Left lung (tissue), 10 donors: ENCODE data around the gene IPO9. TPM values are rescaled to one million over a fixed set of nuclear protein-coding genes. Genes with fewer than 3 reads are reported as not detected.
"Not testable (repeated sequence)": the region's sequence is repeated elsewhere in the genome, so short reads cannot be mapped to it uniquely, and the experiment has no call there.

Source experiments
- ATAC-seq: fragments of 200-7000 bp; cut with Tn5 transposase; one replicate; pipeline ENCODE4 v1.9.1; 2020; ENCODE audit warnings: moderate library complexity
- DNase-seq, 4 donors: peaks; one replicate each; pipeline ENCODE4 v3.0.0-alpha.2; 2013 to 2020
- H3K27ac ChIP-seq, 2 donors: fragments of 200-600 bp; sonication (generic) in 1 of 2; one replicate each; pipeline versions ENCODE4 v1.5.0 to v1.8.0; 2020 to 2021
- H3K27me3 ChIP-seq, 2 donors: fragments of 200-600 bp; sonication (generic) in 1 of 2; one replicate each; pipeline versions ENCODE4 v1.5.0 to v1.8.0; 2020 to 2021
- H3K36me3 ChIP-seq, 2 donors: fragments of 200-600 bp; sonication (generic) in 1 of 2; one replicate each; pipeline versions ENCODE4 v1.5.0 to v1.8.0; 2020 to 2021
- H3K4me1 ChIP-seq, 2 donors: fragments of 200-600 bp; one replicate each; pipeline ENCODE4 v1.8.0; 2021
- H3K4me3 ChIP-seq, 2 donors: fragments of 200-600 bp; sonication (generic) in 1 of 2; one replicate each; pipeline versions ENCODE4 v1.5.0 to v1.8.0; 2020 to 2021; ENCODE audit warnings: mild to moderate bottlenecking in 1 of 2
- H3K9me3 ChIP-seq, 2 donors: fragments of 200-600 bp; sonication (generic) in 1 of 2; one replicate each; pipeline versions ENCODE4 v1.5.0 to v1.8.0; 2020 to 2021
- CTCF ChIP-seq, 2 donors: fragments of 200-600 bp; sonication (generic) in 1 of 2; IDR thresholded peaks; one replicate each; pipeline versions ENCODE4 v1.5.0 to v1.8.0; 2021; ENCODE audit warnings: antibody characterized with exemption in 2 of 2
- intact Hi-C, 2 donors: fragments of 100-400 bp; cut with DNase I; formaldehyde crosslinking; loops; one replicate each; pipeline versions ENCODE4 v1.11.2 to v1.14.2; 2022
- polyA plus RNA-seq, 6 donors: library from polyadenylated mRNA; unstranded; fragments of 120-200 nt; gene quantifications; one replicate each; pipeline ENCODE4 v1.2.1, GENCODE V29; 2013; ENCODE audit not compliant: insufficient read length in 6 of 6
- total RNA-seq, 2 donors: library from RNA; stranded (reverse); fragmentation: NEBNext Ultra II Directional; extraction: Animal tissue kit (Norgen Biotek cat#: 25700); gene quantifications; one replicate each; pipeline ENCODE4 v1.2.1, GENCODE V29; 2021
- donor health status: DM: no; HTN: yes; CAD: no.
- donor health status: DM: no; HTN: no; CAD: no.

Gene IPO9
- total and polyA plus RNA-seq, 8 donors, result 49.3 to 94.0 (median 84.4) TPM

GRCh38 chr1:201898992-201899391 lies 70.0 kb downstream of the IPO9 start:
- Histone ChIP-seq H3K27ac (no peak overlapping the region), H3K9me3 (no peaks in the 10 kb centered on the region), H3K4me1 (peaks cover 4 to 5% of the 10 kb centered on the region in 2 donors), H3K4me3 (no peak overlapping the region), H3K27me3 (no peaks in the 10 kb centered on the region), H3K36me3 (no peaks in the 10 kb centered on the region)
- ATAC-seq (peak; percentile 77), DNase-seq (peak in 2 of 4 donors; percentile 68 to 85)
- intact Hi-C loops, result no loop called here
- TF ChIP-seq CTCF (IDR thresholded peaks at IDR 0.05), result no peak

GRCh38 chr1:201899683-201900429 lies 70.9 kb downstream of the IPO9 start:
- Histone ChIP-seq H3K4me3 (no peak overlapping the region), H3K27ac (no peak overlapping the region), H3K4me1 (peaks cover 4 to 5% of the 10 kb centered on the region in 2 donors), H3K27me3 (no peaks in the 10 kb centered on the region), H3K9me3 (no peaks in the 10 kb centered on the region), H3K36me3 (no peaks in the 10 kb centered on the region)
- no peak for TF ChIP-seq CTCF (IDR thresholded peaks at IDR 0.05)
- DNase-seq, result no peak
- no peak for ATAC-seq
- intact Hi-C loops, result no loop called here

GRCh38 chr1:201900476-201900875 lies 71.5 kb downstream of the IPO9 start:
- no peak for ATAC-seq
- Histone ChIP-seq H3K27me3 (no peaks in the 10 kb centered on the region), H3K4me3 (no peak overlapping the region), H3K9me3 (no peaks in the 10 kb centered on the region), H3K4me1 (peaks cover 4 to 5% of the 10 kb centered on the region in 2 donors), H3K27ac (no peak overlapping the region), H3K36me3 (no peaks in the 10 kb centered on the region)
- intact Hi-C loops, result no loop called here
- no peak for DNase-seq
- TF ChIP-seq CTCF (IDR thresholded peaks at IDR 0.05), result no peak

DNA sequence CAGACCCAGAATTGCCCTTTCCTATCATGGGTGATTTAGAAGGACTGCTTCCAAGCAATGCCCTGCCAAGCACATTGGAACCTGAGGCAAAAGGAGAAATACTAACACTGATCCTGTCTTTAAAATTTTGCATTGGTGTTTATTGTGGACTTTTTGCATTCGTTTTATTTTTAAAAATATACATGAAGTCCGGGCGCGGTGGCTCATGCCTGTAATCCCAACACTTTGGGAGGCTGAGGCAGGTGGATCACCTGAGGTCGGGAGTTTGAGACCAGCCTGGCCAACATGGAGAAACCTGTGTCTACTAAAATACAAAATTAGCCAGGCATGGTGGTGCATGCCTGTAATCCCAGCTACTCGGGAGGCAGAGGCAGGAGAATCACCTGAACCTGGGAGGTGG lies 72.1 kb downstream of the IPO9 start:
- H3K27me3 ChIP-seq, H3K4me1 ChIP-seq, H3K4me3 ChIP-seq, DNase-seq, ATAC-seq, H3K9me3 ChIP-seq, H3K27ac ChIP-seq, H3K36me3 ChIP-seq, intact Hi-C loops: not testable (repeated sequence)

GRCh38 chr1:201902198-201902597 lies 73.2 kb downstream of the IPO9 start:
- H3K9me3 ChIP-seq, result no peaks in the 10 kb centered on the region
- intact Hi-C loops, result no loop called here
- TF ChIP-seq CTCF (IDR thresholded peaks at IDR 0.05), result no peak
- DNase-seq, result no peak
- no peaks in the 10 kb centered on the region for H3K27me3 ChIP-seq
- H3K36me3 ChIP-seq, result no peaks in the 10 kb centered on the region
- peak overlapping the region in 1 of 2 donors; percentile 19 for H3K27ac ChIP-seq
- ATAC-seq, result no peak
- H3K4me1 ChIP-seq, result no peaks in the 10 kb centered on the region
- H3K4me3 ChIP-seq, result no peak overlapping the region

- peak overlapping the region in 1 of 2 donors; percentile 72 for H3K27ac ChIP-seq
- DNase-seq (no peak), ATAC-seq (no peak)
- intact Hi-C loops, result no loop called here
- no peaks in the 10 kb centered on the region for H3K9me3 ChIP-seq
- no peaks in the 10 kb centered on the region for H3K36me3 ChIP-seq
- no peaks in the 10 kb centered on the region for H3K4me1 ChIP-seq
- H3K27me3 ChIP-seq, result no peaks in the 10 kb centered on the region
- TF ChIP-seq CTCF (IDR thresholded peaks at IDR 0.05), result no peak
- H3K4me3 ChIP-seq, result no peak overlapping the region
These were observed 74.2 kb downstream of the IPO9 start for GRCh38 chr1:201903135-201903534.
